WTC11 (cell line): ENCODE results near the gene SUPT3H. TPM values are rescaled to one million over a fixed set of nuclear protein-coding genes. Genes with fewer than 3 reads are reported as not detected.

Experiments used
- ATAC-seq: fragments of 200-7000 bp; cut with Tn5 transposase; 2 replicates; pipeline ENCODE4 v1.10.0; 2021; ENCODE audit warnings: mild to moderate bottlenecking, moderate library complexity
- CTCF ChIA-PET: fragments of 300-600 bp; sonication (Branson Sonifier 250); formaldehyde crosslinking; loops from one replicate; lab custom pipeline; 2021; ENCODE audit warnings: antibody characterized with exemption; lab: Charles Lee
- POLR2A ChIA-PET: fragments of 350-600 bp; sonication (Branson Sonifier 250); formaldehyde crosslinking; loops from one replicate; lab custom pipeline; 2021; ENCODE audit warnings: antibody characterized with exemption; lab: Charles Lee
- DNase-seq: peaks from one replicate; pipeline ENCODE4 v3.0.0; 2021; ENCODE audit warnings: low spot score
- H3K27ac Mint-ChIP-seq: 2 replicates; pipeline ENCODE4 v1.8.0; 2021; ENCODE audit warnings: mixed read lengths
- H3K27me3 Mint-ChIP-seq: 2 replicates; pipeline ENCODE4 v1.8.0; 2021; ENCODE audit warnings: low read depth, mild to moderate bottlenecking, moderate library complexity, mixed read lengths
- H3K36me3 Mint-ChIP-seq: 2 replicates; pipeline ENCODE4 v1.8.0; 2021; ENCODE audit warnings: mixed read lengths
- H3K4me1 Mint-ChIP-seq: 2 replicates; pipeline ENCODE4 v1.8.0; 2022; ENCODE audit warnings: mixed read lengths
- H3K4me3 Mint-ChIP-seq: 2 replicates; pipeline ENCODE4 v1.8.0; 2021; ENCODE audit warnings: mild to moderate bottlenecking, moderate library complexity, mixed read lengths
- H3K9me3 Mint-ChIP-seq: 2 replicates; pipeline ENCODE4 v1.8.0; 2021; ENCODE audit warnings: mixed read lengths
- CREM ChIP-seq: sonication (generic); formaldehyde crosslinking; IDR thresholded peaks from 2 replicates; pipeline ENCODE4 v1.8.1; 2022; ENCODE audit warnings: mild to moderate bottlenecking, missing genetic modification reagents, moderate library complexity
- ELF4 ChIP-seq: sonication (generic); formaldehyde crosslinking; IDR thresholded peaks from 2 replicates; pipeline ENCODE4 v1.8.1; 2022; ENCODE audit warnings: low read depth, mild to moderate bottlenecking, moderate library complexity, missing genetic modification reagents
- RORB ChIP-seq: fragments of 250-450 bp; sonication (Bioruptor Pico); IDR thresholded peaks from 2 replicates; pipeline ENCODE4 v1.9.0; 2021; ENCODE audit warnings: mild to moderate bottlenecking
- TCF7 ChIP-seq: sonication (generic); formaldehyde crosslinking; IDR thresholded peaks from 2 replicates; pipeline ENCODE4 v1.8.0; 2022; ENCODE audit warnings: mild to moderate bottlenecking, low read depth, missing genetic modification reagents, moderate library complexity
- TEAD1 ChIP-seq: sonication (generic); formaldehyde crosslinking; IDR thresholded peaks from 2 replicates; pipeline ENCODE4 v1.8.0; 2022; ENCODE audit warnings: mild to moderate bottlenecking, missing genetic modification reagents
- ZNF138 ChIP-seq: sonication (generic); formaldehyde crosslinking; conservative IDR thresholded peaks from 2 replicates; pipeline ENCODE4 v1.8.1; 2022; ENCODE audit warnings: mild to moderate bottlenecking, moderate library complexity, missing genetic modification reagents
- ZNF317 ChIP-seq: sonication (generic); formaldehyde crosslinking; IDR thresholded peaks from 2 replicates; pipeline ENCODE4 v1.8.1; 2023; ENCODE audit warnings: low read depth, mild to moderate bottlenecking, moderate library complexity, missing genetic modification reagents, borderline replicate concordance
- ZNF423 ChIP-seq: fragments of 250-450 bp; sonication (Bioruptor Pico); IDR thresholded peaks from 2 replicates; pipeline ENCODE4 v2.1.2; 2022; ENCODE audit warnings: mild to moderate bottlenecking, moderate library complexity
- total RNA-seq: library from RNA; stranded (reverse); gene quantifications from 3 replicates; pipeline ENCODE4 v1.2.3, GENCODE V29; 2021
- TF ChIP-seq, protein P1 (sequence below): fragments of 250-450 bp; sonication (Bioruptor Pico); IDR thresholded peaks from 2 replicates; pipeline ENCODE4 v1.9.0; 2021; ENCODE audit warnings: mild to moderate bottlenecking
- TF ChIP-seq, protein P2 (sequence below): fragments of 250-450 bp; sonication (Bioruptor Pico); IDR thresholded peaks from 2 replicates; pipeline ENCODE4 v2.1.2; 2022; ENCODE audit warnings: mild to moderate bottlenecking, moderate library complexity
- TF ChIP-seq, protein P3 (sequence below): fragments of 250-450 bp; sonication (Bioruptor Pico); IDR thresholded peaks from 2 replicates; pipeline ENCODE4 v1.9.0; 2021; ENCODE audit warnings: mild to moderate bottlenecking
- TF ChIP-seq, protein P4 (sequence below): sonication (generic); formaldehyde crosslinking; IDR thresholded peaks from 2 replicates; pipeline ENCODE4 v1.8.0; 2022; ENCODE audit warnings: missing genetic modification reagents
- TF ChIP-seq, protein P5 (sequence below): sonication (generic); formaldehyde crosslinking; IDR thresholded peaks from 2 replicates; pipeline ENCODE4 v1.8.1; 2022; ENCODE audit warnings: low read depth, missing genetic modification reagents, borderline replicate concordance

Gene SUPT3H
- total RNA-seq, 1 experiment from 2014 or later: 15.3 TPM

DNA sequence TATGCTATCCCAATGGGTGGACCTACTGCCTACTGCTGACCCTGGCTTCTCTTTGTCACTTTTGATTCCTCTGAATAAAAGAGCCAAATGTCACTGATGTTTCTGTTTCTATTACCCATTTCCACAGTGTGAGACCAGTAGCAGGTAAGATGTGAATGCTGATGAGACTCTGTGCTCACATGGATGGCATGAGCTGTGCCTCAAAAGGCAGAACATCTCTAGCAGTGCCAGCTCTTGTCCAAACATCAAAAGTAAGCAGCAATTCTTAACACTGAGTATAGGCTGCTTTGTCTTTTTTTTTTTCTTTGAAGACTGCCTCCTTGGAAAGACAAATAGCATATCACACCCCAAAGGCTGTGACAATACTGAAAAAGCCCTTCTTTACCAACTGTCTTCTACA, 508.8 kb downstream of the SUPT3H start:
- H3K27ac Mint-ChIP-seq: no peak overlapping the region
- no peak for TF ChIP-seq ZNF317
- TF ChIP-seq ELF4: no peak
- TF ChIP-seq ZNF138 (CRISPR knock-in tag): no peak
- TF ChIP-seq, protein P1, sequence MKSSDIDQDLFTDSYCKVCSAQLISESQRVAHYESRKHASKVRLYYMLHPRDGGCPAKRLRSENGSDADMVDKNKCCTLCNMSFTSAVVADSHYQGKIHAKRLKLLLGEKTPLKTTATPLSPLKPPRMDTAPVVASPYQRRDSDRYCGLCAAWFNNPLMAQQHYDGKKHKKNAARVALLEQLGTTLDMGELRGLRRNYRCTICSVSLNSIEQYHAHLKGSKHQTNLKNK: no peak
- TF ChIP-seq, all 79 proteins: peak for 0
- peaks cover 26% of the 10 kb centered on the region for H3K36me3 Mint-ChIP-seq
- no peak overlapping the region for H3K4me3 Mint-ChIP-seq
- ChIA-PET POLR2A (no interaction called here), CTCF (no interaction called here)
- ATAC-seq (no peak), DNase-seq (no peak)
- no peaks in the 10 kb centered on the region for H3K27me3 Mint-ChIP-seq
- H3K4me1 Mint-ChIP-seq: peaks cover 3% of the 10 kb centered on the region; the same call in 1 of the 2 replicates
- peaks cover 27% of the 10 kb centered on the region for H3K9me3 Mint-ChIP-seq

DNA sequence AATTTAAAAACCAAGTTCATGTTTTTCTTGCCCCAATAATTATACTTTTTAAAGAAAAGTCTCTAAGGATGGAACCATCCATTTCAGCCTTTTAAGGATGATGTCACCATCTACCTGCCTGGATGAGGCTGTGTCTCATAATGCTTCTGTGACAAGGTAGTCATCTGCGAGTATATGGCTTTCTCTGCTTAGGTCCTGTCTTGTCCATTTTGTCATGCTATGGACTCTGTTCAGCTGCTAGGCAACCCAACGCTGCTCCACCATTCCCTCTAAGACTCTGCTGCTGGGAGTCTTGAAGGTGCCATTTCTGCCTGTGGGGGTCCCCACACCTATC, 509.4 kb downstream of the SUPT3H start:
- Mint-ChIP-seq H3K36me3 (peaks cover 32% of the 10 kb centered on the region), H3K27ac (no peak overlapping the region), H3K9me3 (peaks cover 33% of the 10 kb centered on the region), H3K27me3 (no peaks in the 10 kb centered on the region), H3K4me3 (no peak overlapping the region), H3K4me1 (peaks cover 3% of the 10 kb centered on the region; the same call in 1 of the 2 replicates)
- POLR2A ChIA-PET: no interaction called here
- CTCF ChIA-PET: no interaction called here
- ATAC-seq (no peak), DNase-seq (no peak)
- TF ChIP-seq, protein P2, sequence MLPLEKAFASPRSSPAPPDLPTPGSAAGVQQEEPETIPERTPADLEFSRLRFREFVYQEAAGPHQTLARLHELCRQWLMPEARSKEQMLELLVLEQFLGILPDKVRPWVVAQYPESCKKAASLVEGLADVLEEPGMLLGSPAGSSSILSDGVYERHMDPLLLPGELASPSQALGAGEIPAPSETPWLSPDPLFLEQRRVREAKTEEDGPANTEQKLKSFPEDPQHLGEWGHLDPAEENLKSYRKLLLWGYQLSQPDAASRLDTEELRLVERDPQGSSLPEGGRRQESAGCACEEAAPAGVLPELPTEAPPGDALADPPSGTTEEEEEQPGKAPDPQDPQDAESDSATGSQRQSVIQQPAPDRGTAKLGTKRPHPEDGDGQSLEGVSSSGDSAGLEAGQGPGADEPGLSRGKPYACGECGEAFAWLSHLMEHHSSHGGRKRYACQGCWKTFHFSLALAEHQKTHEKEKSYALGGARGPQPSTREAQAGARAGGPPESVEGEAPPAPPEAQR (CRISPR knock-in tag): no peak
- TF ChIP-seq TEAD1 (CRISPR knock-in tag) (no peak), ZNF317 (no peak), TCF7 (no peak), RORB (no peak), ZNF423 (CRISPR knock-in tag) (no peak), CREM (no peak)
- TF ChIP-seq, protein P3, sequence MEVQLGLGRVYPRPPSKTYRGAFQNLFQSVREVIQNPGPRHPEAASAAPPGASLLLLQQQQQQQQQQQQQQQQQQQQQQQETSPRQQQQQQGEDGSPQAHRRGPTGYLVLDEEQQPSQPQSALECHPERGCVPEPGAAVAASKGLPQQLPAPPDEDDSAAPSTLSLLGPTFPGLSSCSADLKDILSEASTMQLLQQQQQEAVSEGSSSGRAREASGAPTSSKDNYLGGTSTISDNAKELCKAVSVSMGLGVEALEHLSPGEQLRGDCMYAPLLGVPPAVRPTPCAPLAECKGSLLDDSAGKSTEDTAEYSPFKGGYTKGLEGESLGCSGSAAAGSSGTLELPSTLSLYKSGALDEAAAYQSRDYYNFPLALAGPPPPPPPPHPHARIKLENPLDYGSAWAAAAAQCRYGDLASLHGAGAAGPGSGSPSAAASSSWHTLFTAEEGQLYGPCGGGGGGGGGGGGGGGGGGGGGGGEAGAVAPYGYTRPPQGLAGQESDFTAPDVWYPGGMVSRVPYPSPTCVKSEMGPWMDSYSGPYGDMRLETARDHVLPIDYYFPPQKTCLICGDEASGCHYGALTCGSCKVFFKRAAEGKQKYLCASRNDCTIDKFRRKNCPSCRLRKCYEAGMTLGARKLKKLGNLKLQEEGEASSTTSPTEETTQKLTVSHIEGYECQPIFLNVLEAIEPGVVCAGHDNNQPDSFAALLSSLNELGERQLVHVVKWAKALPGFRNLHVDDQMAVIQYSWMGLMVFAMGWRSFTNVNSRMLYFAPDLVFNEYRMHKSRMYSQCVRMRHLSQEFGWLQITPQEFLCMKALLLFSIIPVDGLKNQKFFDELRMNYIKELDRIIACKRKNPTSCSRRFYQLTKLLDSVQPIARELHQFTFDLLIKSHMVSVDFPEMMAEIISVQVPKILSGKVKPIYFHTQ: no peak
- TF ChIP-seq, protein P1: no peak
- TF ChIP-seq, protein P4, sequence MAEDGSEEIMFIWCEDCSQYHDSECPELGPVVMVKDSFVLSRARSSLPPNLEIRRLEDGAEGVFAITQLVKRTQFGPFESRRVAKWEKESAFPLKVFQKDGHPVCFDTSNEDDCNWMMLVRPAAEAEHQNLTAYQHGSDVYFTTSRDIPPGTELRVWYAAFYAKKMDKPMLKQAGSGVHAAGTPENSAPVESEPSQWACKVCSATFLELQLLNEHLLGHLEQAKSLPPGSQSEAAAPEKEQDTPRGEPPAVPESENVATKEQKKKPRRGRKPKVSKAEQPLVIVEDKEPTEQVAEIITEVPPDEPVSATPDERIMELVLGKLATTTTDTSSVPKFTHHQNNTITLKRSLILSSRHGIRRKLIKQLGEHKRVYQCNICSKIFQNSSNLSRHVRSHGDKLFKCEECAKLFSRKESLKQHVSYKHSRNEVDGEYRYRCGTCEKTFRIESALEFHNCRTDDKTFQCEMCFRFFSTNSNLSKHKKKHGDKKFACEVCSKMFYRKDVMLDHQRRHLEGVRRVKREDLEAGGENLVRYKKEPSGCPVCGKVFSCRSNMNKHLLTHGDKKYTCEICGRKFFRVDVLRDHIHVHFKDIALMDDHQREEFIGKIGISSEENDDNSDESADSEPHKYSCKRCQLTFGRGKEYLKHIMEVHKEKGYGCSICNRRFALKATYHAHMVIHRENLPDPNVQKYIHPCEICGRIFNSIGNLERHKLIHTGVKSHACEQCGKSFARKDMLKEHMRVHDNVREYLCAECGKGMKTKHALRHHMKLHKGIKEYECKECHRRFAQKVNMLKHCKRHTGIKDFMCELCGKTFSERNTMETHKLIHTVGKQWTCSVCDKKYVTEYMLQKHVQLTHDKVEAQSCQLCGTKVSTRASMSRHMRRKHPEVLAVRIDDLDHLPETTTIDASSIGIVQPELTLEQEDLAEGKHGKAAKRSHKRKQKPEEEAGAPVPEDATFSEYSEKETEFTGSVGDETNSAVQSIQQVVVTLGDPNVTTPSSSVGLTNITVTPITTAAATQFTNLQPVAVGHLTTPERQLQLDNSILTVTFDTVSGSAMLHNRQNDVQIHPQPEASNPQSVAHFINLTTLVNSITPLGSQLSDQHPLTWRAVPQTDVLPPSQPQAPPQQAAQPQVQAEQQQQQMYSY: no peak
- TF ChIP-seq, protein P5, sequence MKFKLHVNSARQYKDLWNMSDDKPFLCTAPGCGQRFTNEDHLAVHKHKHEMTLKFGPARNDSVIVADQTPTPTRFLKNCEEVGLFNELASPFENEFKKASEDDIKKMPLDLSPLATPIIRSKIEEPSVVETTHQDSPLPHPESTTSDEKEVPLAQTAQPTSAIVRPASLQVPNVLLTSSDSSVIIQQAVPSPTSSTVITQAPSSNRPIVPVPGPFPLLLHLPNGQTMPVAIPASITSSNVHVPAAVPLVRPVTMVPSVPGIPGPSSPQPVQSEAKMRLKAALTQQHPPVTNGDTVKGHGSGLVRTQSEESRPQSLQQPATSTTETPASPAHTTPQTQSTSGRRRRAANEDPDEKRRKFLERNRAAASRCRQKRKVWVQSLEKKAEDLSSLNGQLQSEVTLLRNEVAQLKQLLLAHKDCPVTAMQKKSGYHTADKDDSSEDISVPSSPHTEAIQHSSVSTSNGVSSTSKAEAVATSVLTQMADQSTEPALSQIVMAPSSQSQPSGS (CRISPR knock-in tag): no peak
